Lung (tissue), 12 donors: ENCODE results near the gene MYL9. TPM values are rescaled to one million over a fixed set of nuclear protein-coding genes. Genes with fewer than 3 reads are reported as not detected.
"Not testable (repeated sequence)": the region's sequence is repeated elsewhere in the genome, so short reads cannot be mapped to it uniquely, and the experiment has no call there.

Experiments
- ATAC-seq: fragments of 200-7000 bp; cut with Tn5 transposase; one replicate; pipeline ENCODE4 v1.9.1; 2020; ENCODE audit warnings: moderate number of reproducible peaks; ENCODE audit not compliant: insufficient read depth, low FRiP score
- DNase-seq, 3 donors: peaks; one replicate each; pipeline ENCODE4 v3.0.0-alpha.2; 2013 to 2017
- H3K27ac ChIP-seq, 2 donors: one replicate each; pipeline ENCODE4 v1.5.1; 2013; ENCODE audit warnings: mild to moderate bottlenecking in 2 of 2, moderate library complexity in 2 of 2, control low read depth in 1 of 2, inconsistent platforms in 1 of 2, low read depth in 1 of 2, low read length in 1 of 2
- H3K27me3 ChIP-seq, 3 donors: one replicate each; pipeline ENCODE4 v1.5.1; 2013; ENCODE audit warnings: low read length in 2 of 3; ENCODE audit not compliant: control insufficient read depth in 3 of 3, insufficient read depth in 3 of 3
- H3K36me3 ChIP-seq, 4 donors: one replicate each; pipeline ENCODE4 v1.5.1; 2013; ENCODE audit warnings: low read length in 4 of 4, mild to moderate bottlenecking in 1 of 4, moderate library complexity in 1 of 4; ENCODE audit not compliant: control insufficient read depth in 4 of 4, insufficient read depth in 4 of 4
- H3K4me1 ChIP-seq, 5 donors: one replicate each; pipeline ENCODE4 v1.5.1; 2013; ENCODE audit warnings: low read length in 5 of 5, mild to moderate bottlenecking in 2 of 5, moderate library complexity in 1 of 5; ENCODE audit not compliant: control insufficient read depth in 5 of 5, insufficient read depth in 5 of 5
- H3K4me3 ChIP-seq: one replicate; pipeline ENCODE4 v1.5.1; 2013; ENCODE audit warnings: mild to moderate bottlenecking, control low read depth, moderate library complexity
- H3K9ac ChIP-seq, 2 donors: one replicate each; pipeline ENCODE4 v1.5.1; 2013; ENCODE audit warnings: low read length in 2 of 2, control low read depth in 1 of 2; ENCODE audit not compliant: insufficient read depth in 1 of 2
- H3K9me3 ChIP-seq, 4 donors: one replicate each; pipeline ENCODE4 v1.5.1; 2013; ENCODE audit warnings: low read length in 3 of 4, mild to moderate bottlenecking in 1 of 4, moderate library complexity in 1 of 4; ENCODE audit not compliant: control insufficient read depth in 4 of 4, insufficient read depth in 3 of 4
- WGBS, 2 donors: extraction: QIAGEN DNeasy Blood & Tissue Kit; methylation state at CpG; one replicate each; pipeline ENCODE4 v1.1.7; 2013; 5-methylcytosine and 5-hydroxymethylcytosine counted together
- polyA plus RNA-seq, 2 donors: library from polyadenylated mRNA; stranded (reverse); fragments of 200-250 nt; gene quantifications; one replicate each; pipeline ENCODE4 v1.2.1, GENCODE V29; 2013
- total RNA-seq, 2 donors: library from RNA; depleted of rRNA in 1 of 2; stranded (reverse); fragments of >200 nt in 1 of 2; gene quantifications; one replicate each; pipeline ENCODE4 v1.2.1, GENCODE V29; 2014 to 2021
- TF ChIP-seq, protein P1 (sequence below): IDR thresholded peaks from 2 replicates; pipeline ENCODE4 v1.5.1; 2012; ENCODE audit warnings: mild to moderate bottlenecking; ENCODE audit errors: control extremely low read depth, extremely low read depth
- donor health status: control.
- donor health status: control.
- donor health status: Bipolar disorder and iron deficiency.
- donor health status: healthy.
- donor health status: DM: yes; HTN: yes; CAD: no.

The MYL9 gene
- total and polyA plus RNA-seq, 4 donors: 40.8 to 243 (median 154) TPM

DNA sequence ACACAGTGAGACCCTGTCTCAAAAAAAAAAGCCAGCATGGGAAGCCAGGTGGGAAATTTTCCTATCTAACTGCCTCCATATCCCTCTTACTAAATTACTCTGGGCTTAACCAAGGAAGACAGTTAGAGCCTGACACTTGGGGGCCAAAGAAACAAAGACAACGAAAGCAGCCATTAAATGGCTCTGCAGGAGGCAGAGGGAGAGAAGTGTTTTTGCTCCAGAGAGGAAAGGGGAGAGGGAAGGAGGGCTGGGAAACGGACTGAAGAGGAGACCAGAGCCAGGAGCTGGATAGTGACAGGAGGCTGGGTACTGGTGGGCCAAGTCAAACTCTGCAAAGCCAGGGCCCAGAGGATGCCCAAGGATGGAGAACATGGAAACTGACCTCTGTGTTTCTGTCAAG, 21.4 kb downstream of the MYL9 start:
- no peak overlapping the region for H3K4me3 ChIP-seq
- WGBS, 2 donors: 80 to 91% methylated on average over 2 of the region's 2 CpGs
- peaks cover 0 to 5% (median 1%) of the 10 kb centered on the region in 4 donors for H3K9me3 ChIP-seq
- no peaks in the 10 kb centered on the region for H3K4me1 ChIP-seq
- H3K27ac ChIP-seq: no peak overlapping the region
- ATAC-seq: no peak
- DNase-seq: no peak
- no peaks in the 10 kb centered on the region for H3K27me3 ChIP-seq
- TF ChIP-seq, protein P1, sequence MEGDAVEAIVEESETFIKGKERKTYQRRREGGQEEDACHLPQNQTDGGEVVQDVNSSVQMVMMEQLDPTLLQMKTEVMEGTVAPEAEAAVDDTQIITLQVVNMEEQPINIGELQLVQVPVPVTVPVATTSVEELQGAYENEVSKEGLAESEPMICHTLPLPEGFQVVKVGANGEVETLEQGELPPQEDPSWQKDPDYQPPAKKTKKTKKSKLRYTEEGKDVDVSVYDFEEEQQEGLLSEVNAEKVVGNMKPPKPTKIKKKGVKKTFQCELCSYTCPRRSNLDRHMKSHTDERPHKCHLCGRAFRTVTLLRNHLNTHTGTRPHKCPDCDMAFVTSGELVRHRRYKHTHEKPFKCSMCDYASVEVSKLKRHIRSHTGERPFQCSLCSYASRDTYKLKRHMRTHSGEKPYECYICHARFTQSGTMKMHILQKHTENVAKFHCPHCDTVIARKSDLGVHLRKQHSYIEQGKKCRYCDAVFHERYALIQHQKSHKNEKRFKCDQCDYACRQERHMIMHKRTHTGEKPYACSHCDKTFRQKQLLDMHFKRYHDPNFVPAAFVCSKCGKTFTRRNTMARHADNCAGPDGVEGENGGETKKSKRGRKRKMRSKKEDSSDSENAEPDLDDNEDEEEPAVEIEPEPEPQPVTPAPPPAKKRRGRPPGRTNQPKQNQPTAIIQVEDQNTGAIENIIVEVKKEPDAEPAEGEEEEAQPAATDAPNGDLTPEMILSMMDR: no peak
- no peak overlapping the region for H3K9ac ChIP-seq
- peaks cover 0 to 2% (median 0%) of the 10 kb centered on the region in 4 donors for H3K36me3 ChIP-seq

DNA sequence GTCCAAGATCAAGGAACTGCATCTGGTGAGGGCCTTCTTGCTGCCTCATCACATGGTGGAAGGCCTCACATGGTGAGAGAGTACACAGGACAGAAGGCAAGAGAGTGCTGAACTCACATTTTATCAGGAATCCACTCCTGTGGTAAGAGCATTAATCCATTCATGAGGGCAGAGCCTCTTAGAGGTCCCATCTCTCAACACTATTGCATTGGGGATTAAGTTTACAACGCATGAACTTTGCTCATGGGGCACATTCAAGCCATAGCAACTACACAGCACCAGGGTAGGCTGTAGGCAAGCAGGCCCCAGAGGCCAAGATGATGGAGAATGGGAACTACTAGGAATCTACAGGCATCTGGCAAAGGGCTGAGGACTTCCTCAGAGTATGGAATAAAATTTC, 22.1 kb downstream of the MYL9 start:
- DNase-seq (no peak), ATAC-seq (no peak)
- WGBS, 2 donors: 97 to 98% methylated on average over 1 of the region's 1 CpG
- no peaks in the 10 kb centered on the region for H3K27me3 ChIP-seq
- H3K9ac ChIP-seq: no peak overlapping the region
- H3K36me3 ChIP-seq: peaks cover 0 to 2% (median 0%) of the 10 kb centered on the region in 4 donors
- no peak overlapping the region for H3K4me3 ChIP-seq
- no peaks in the 10 kb centered on the region for H3K4me1 ChIP-seq
- no peak overlapping the region for H3K27ac ChIP-seq
- TF ChIP-seq, protein P1: no peak
- peaks cover 0 to 5% (median 1%) of the 10 kb centered on the region in 4 donors for H3K9me3 ChIP-seq

DNA sequence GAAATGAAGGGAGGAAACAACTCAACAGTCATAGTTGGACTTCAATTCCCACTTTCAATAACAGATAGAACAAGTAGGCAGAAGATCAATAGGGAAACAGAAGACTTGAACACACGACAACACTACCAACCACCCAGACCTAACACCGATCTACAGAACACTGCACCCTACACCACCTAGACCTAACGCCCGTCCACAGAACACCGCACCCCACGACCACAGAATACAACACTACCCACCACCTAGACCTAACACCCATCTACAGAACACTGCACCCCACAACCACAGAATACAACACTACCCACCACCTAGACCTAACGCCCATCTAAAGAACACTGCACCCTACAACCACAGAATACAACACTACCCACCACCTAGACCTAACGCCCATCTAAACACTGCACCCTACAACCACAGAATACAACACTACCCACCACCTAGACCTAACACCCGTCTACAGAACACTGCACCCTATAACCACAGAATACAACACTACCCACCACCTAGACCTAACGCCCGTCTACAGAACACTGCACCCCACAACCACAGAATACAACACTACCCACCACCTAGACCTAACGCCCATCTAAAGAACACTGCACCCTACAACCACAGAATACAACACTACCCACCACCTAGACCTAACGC, 22.9 kb downstream of the MYL9 start:
- not testable (repeated sequence) for H3K9me3 ChIP-seq, ATAC-seq
- WGBS, 2 donors: 93 to 94% methylated on average over 13 of the region's 13 CpGs

DNA sequence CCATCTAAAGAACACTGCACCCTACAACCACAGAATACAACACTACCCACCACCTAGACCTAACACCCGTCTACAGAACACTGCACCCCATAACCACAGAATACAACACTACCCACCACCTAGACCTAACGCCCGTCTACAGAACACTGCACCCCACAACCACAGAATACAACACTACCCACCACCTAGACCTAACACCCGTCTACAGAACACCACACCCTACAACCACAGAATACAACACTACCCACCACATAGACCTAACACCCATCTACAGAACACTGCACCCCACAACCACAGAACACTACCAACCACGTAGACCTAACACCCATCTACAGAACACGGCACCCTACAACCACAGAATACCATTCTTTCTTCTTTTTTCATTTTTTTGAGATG, 23.4 kb downstream of the MYL9 start:
- not testable (repeated sequence) for H3K4me3 ChIP-seq, H3K9me3 ChIP-seq, ATAC-seq, H3K4me1 ChIP-seq, H3K9ac ChIP-seq, H3K27me3 ChIP-seq, H3K27ac ChIP-seq, H3K36me3 ChIP-seq, DNase-seq
- 91 to 96% methylated on average over 6 of the region's 6 CpGs for WGBS, 2 donors

More for the DNA sequence above, 22.9 kb downstream of the MYL9 start:
- H3K4me1 ChIP-seq, H3K4me3 ChIP-seq, H3K27me3 ChIP-seq, H3K9ac ChIP-seq, DNase-seq, H3K27ac ChIP-seq, H3K36me3 ChIP-seq: not testable (repeated sequence)
